Tibial artery (tissue), 4 donors: Measurements from ENCODE around the gene SDHA.

Source experiments
- DNase-seq, 2 donors: peaks; one replicate each; pipeline ENCODE4 v3.0.0-alpha.2; 2019
- H3K27ac ChIP-seq, 2 donors: fragments of 200-600 bp; sonication (generic) in 1 of 2; 1 replicate in 1 of 2; 2 replicates in 1 of 2; pipeline ENCODE4 v1.5.1; 2018 to 2019; ENCODE audit warnings: mild to moderate bottlenecking in 1 of 2
- H3K27me3 ChIP-seq, 2 donors: fragments of 200-600 bp; sonication (generic) in 1 of 2; one replicate each; pipeline versions ENCODE4 v1.5.1 to v1.6.0; 2016 to 2019
- H3K36me3 ChIP-seq, 3 donors: fragments of 200-600 bp; sonication (generic) in 2 of 3; one replicate each; pipeline ENCODE4 v1.5.1; 2016 to 2019; ENCODE audit warnings: mild to moderate bottlenecking in 2 of 3
- H3K4me1 ChIP-seq, 4 donors: fragments of 200-600 bp; sonication (generic) in 2 of 4; 1 replicate in 3 of 4; 2 replicates in 1 of 4; pipeline ENCODE4 v1.5.1; 2016 to 2019
- H3K4me3 ChIP-seq, 2 donors: fragments of 200-600 bp; sonication (generic) in 1 of 2; 1 replicate in 1 of 2; 2 replicates in 1 of 2; pipeline ENCODE4 v1.5.1; 2018 to 2019; ENCODE audit warnings: mild to moderate bottlenecking in 2 of 2
- H3K9me3 ChIP-seq, 3 donors: fragments of 200-600 bp; sonication (generic) in 1 of 3; one replicate each; pipeline ENCODE4 v1.5.1; 2016 to 2019
- intact Hi-C: fragments of 100-400 bp; cut with DNase I; formaldehyde crosslinking; loops from one replicate; pipeline ENCODE4 v1.15.0; 2023; ENCODE audit warnings: low total_unique reads
- TF ChIP-seq, protein P1 (sequence below), 2 experiments: fragments of 200-600 bp in 1 of 2; fragments of 450-650 bp in 1 of 2; IDR thresholded peaks; one replicate each; pipeline ENCODE4 v1.5.1; 2017 to 2019; ENCODE audit warnings: antibody characterized with exemption in 2 of 2, mild to moderate bottlenecking in 1 of 2, moderate library complexity in 1 of 2

Gene SDHA

DNA sequence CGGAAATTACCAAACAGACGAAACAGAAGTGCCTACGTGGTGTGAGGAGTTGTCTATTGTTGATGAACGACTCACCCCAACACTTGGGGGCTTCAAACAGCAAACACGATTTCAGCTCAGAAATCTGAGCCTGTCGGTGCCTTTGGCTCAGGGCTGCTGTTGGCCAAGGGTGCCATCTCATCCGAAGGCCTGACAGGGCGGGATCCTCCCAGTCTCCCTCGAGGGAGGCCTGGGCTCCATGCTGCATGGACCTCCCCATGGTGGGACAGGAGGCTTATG lies 25.5 kb upstream of the SDHA start:
- TF ChIP-seq, protein P1, sequence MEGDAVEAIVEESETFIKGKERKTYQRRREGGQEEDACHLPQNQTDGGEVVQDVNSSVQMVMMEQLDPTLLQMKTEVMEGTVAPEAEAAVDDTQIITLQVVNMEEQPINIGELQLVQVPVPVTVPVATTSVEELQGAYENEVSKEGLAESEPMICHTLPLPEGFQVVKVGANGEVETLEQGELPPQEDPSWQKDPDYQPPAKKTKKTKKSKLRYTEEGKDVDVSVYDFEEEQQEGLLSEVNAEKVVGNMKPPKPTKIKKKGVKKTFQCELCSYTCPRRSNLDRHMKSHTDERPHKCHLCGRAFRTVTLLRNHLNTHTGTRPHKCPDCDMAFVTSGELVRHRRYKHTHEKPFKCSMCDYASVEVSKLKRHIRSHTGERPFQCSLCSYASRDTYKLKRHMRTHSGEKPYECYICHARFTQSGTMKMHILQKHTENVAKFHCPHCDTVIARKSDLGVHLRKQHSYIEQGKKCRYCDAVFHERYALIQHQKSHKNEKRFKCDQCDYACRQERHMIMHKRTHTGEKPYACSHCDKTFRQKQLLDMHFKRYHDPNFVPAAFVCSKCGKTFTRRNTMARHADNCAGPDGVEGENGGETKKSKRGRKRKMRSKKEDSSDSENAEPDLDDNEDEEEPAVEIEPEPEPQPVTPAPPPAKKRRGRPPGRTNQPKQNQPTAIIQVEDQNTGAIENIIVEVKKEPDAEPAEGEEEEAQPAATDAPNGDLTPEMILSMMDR (IDR thresholded peaks at IDR 0.05), result no peak
- no peaks in the 10 kb centered on the region for H3K9me3 ChIP-seq
- H3K4me1 ChIP-seq, result peaks cover 0 to 28% (median 23%) of the 10 kb centered on the region in 4 donors
- no peak overlapping the region for H3K27ac ChIP-seq
- no peak overlapping the region for H3K4me3 ChIP-seq
- H3K36me3 ChIP-seq, result no peaks in the 10 kb centered on the region
- H3K27me3 ChIP-seq, result peaks cover 0 to 2% of the 10 kb centered on the region in 2 donors
- intact Hi-C loops, result no loop called here
- no peak for DNase-seq

DNA sequence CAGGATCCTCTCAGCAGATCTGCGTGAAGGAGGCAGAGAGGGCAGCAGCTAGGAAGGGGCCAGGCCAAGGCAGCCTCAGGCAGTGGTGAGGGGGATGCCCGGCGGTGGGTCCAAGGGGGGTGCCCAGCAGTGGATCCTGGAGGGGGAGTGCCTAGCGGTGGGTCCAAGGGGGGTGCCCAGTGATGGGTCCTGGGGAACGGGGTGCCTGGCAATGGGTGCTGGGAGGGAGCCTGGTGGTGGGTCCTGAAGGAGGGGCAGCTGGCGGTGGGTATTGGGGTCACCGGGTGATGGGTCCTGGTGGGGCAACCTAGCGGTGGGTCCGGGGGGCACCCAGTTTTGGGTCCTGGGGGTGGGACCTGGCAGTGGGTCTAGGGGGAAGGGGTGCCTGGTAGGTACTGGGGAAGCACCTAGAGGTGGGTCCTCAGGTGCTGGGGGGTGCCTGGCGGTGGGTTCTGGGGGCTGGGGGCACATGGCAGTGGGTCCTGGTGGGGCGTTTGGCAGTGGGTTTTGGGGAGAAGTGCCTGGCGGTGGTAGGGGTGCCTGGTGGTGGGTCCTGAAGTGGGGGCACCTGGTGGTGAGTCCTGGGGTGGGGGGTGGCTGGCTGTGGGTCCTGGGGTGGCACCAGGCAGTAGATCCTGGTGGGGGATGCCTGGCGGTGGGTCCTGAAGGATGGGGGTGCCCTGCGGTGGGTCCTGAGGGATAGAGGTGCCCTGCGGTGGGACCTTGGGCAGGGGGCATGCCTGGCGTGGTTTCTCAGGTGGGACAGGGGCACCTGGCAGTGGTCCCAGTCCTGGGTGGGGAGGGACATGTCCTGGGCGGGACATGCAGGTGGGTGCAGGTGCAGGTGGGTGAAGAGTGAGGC lies 24.9 kb upstream of the SDHA start:
- TF ChIP-seq, protein P1 (IDR thresholded peaks at IDR 0.05), result no peak
- Histone ChIP-seq H3K27me3 (no peaks in the 10 kb centered on the region), H3K27ac (no peak overlapping the region), H3K4me1 (peaks cover 0 to 25% (median 20%) of the 10 kb centered on the region in 4 donors), H3K9me3 (no peaks in the 10 kb centered on the region), H3K4me3 (no peak overlapping the region), H3K36me3 (peaks cover 0 to under 1% (median 0%) of the 10 kb centered on the region in 3 donors)
- peak in 1 of 2 donors; percentile 63 for DNase-seq
- intact Hi-C loops, result no loop called here

DNA sequence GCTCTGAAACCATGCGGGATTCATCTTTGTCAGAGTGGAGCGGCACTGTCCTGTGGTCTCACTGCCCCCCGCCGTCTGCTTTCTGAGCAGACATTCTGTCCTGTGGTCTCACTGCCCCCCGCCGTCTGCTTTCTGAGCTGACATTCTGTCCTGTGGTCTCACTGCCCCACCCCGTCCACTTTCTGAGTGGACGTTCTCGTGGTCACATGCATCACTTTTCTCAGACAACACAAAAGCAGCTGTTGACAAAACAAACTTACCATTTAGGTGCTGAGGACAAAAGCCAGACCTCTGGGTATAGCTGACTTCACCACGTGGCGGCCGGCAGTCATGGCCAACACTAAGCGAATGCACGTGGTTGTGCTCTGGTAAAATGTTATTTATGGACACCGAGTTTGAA lies 24.0 kb upstream of the SDHA start:
- intact Hi-C loops, result no loop called here
- Histone ChIP-seq H3K36me3 (peaks cover 0 to 8% (median 6%) of the 10 kb centered on the region in 3 donors), H3K27me3 (no peaks in the 10 kb centered on the region), H3K27ac (no peak overlapping the region), H3K4me3 (no peak overlapping the region), H3K9me3 (no peaks in the 10 kb centered on the region), H3K4me1 (peaks cover 0 to 17% (median 16%) of the 10 kb centered on the region in 4 donors)
- DNase-seq, result peak in 1 of 2 donors; percentile 59
- TF ChIP-seq, protein P1 (IDR thresholded peaks at IDR 0.05), result no peak

DNA sequence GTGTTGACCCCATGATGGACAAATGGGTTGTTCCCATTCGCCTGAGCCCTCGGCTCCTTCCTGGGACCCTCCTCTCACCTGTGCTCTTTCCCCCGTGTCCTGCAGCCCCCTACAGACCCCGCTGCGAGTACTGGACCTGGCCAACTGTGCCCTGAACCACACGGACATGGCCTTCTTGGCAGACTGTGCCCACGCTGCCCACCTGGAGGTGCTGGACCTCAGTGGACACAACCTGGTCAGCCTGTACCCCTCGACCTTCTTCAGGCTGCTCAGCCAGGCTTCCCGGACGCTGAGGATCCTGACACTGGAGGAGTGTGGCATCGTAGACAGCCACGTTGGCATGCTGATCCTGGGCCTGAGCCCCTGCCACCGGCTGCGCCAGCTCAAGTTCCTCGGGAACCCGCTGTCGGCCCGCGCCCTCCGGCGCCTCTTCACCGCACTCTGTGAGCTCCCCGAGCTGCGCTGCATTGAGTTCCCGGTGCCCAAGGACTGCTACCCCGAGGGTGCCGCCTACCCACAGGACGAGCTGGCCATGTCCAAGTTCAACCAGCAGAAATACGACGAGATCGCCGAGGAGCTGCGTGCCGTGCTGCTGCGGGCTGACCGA lies 23.4 kb upstream of the SDHA start:
- Histone ChIP-seq H3K4me1 (peaks cover 0 to 17% (median 16%) of the 10 kb centered on the region in 4 donors), H3K36me3 (peaks cover 0 to 11% (median 10%) of the 10 kb centered on the region in 3 donors), H3K4me3 (no peak overlapping the region), H3K27ac (no peak overlapping the region), H3K9me3 (no peaks in the 10 kb centered on the region), H3K27me3 (no peaks in the 10 kb centered on the region)
- TF ChIP-seq, protein P1 (IDR thresholded peaks at IDR 0.05), result no peak
- DNase-seq, result peak in 1 of 2 donors; percentile 51
- intact Hi-C loops, result no loop called here

DNA sequence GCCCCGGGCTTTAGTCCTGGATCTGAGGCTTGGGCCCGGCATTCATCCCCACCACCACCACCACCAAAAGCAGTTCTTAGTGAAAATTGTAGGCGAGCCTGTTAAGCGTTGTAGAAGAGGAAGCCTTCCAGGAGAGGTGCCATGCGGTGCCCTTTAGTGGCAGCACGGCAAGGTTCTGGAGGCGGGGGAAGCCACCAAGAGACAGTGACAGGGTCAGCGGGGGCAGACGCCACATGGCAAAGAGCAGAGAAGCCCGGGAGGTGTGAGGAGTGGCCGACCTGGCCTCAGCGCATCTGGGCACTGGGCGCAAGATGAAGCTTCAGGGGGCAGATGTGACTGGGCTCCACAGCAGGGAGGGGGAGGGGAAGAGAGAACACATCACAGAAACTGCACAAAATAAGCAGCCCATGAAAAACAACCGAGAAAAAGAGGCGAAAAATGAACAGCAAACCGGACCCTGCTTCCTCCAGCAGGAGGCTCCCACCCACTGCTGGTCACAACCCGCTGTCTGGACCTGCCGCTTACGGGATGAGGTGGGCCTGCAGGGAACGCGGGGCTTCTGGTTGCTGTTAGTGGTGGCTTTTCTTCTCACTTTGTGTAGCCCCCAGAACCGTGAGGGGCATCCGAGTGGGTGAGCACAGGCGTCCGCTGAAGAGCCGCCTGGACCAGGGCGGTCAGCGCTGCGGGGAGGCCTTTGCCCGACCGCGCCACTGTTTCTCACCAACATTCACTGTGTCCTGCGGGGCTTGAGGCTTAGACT lies 22.5 kb upstream of the SDHA start:
- no peaks in the 10 kb centered on the region for H3K9me3 ChIP-seq
- no peaks in the 10 kb centered on the region for H3K27me3 ChIP-seq
- peaks cover 0 to 13% (median 12%) of the 10 kb centered on the region in 4 donors for H3K4me1 ChIP-seq
- TF ChIP-seq, protein P1 (IDR thresholded peaks at IDR 0.05), result no peak
- intact Hi-C loops, result no loop called here
- H3K4me3 ChIP-seq, result no peak overlapping the region
- DNase-seq, result peak; percentile 13 to 55
- H3K27ac ChIP-seq, result no peak overlapping the region
- H3K36me3 ChIP-seq, result peaks cover 0 to 11% (median 10%) of the 10 kb centered on the region in 3 donors
